ENCODE results near the gene GSG1L2. TPM values are rescaled to one million over a fixed set of nuclear protein-coding genes. Genes with fewer than 3 reads are reported as not detected.

The GSG1L2 gene
- total RNA-seq, 1 donor from 2014 or later, result not detected

- Mint-ChIP-seq H3K4me3 (no peak overlapping the region), H3K27ac (no peak overlapping the region), H3K36me3 (no peaks in the 10 kb centered on the region), H3K9me3 (peaks cover 3% of the 10 kb centered on the region), H3K4me1 (peaks cover 6% of the 10 kb centered on the region), H3K27me3 (ENCODE audit: insufficient read depth, low read depth) (peaks cover 7% of the 10 kb centered on the region)
- Histone ChIP-seq H3K27me3 (no peaks in the 10 kb centered on the region), H2AFZ (replicated peaks) (no peak overlapping the region), H3K27ac (no peak overlapping the region), H3K4me2 (no peak overlapping the region), H3K9ac (no peak overlapping the region), H3K79me2 (ENCODE audit: low read depth) (no peaks in the 10 kb centered on the region), H4K20me1 (ENCODE audit: low read depth) (no peaks in the 10 kb centered on the region), H3F3A (ENCODE audit: low read depth) (no peaks in the 10 kb centered on the region), H3K4me3 (no peak overlapping the region), H3K4me1 (no peaks in the 10 kb centered on the region), H3K36me3 (no peaks in the 10 kb centered on the region), H3K9me3 (ENCODE audit: low read depth) (no peaks in the 10 kb centered on the region)
- DNase-seq (ENCODE audit: low spot score), result no peak
- TF ChIP-seq, protein P1, sequence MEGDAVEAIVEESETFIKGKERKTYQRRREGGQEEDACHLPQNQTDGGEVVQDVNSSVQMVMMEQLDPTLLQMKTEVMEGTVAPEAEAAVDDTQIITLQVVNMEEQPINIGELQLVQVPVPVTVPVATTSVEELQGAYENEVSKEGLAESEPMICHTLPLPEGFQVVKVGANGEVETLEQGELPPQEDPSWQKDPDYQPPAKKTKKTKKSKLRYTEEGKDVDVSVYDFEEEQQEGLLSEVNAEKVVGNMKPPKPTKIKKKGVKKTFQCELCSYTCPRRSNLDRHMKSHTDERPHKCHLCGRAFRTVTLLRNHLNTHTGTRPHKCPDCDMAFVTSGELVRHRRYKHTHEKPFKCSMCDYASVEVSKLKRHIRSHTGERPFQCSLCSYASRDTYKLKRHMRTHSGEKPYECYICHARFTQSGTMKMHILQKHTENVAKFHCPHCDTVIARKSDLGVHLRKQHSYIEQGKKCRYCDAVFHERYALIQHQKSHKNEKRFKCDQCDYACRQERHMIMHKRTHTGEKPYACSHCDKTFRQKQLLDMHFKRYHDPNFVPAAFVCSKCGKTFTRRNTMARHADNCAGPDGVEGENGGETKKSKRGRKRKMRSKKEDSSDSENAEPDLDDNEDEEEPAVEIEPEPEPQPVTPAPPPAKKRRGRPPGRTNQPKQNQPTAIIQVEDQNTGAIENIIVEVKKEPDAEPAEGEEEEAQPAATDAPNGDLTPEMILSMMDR (IDR thresholded peaks at IDR 0.05), result no peak
- TF ChIP-seq EZH2 (IDR thresholded peaks at IDR 0.05) (no peak), EZH2phosphoT487 (IDR thresholded peaks at IDR 0.05) (no peak)
Observed at GRCh38 chr17:9813166-9813565, 8.7 kb downstream of the GSG1L2 start.

- Mint-ChIP-seq H3K36me3 (no peaks in the 10 kb centered on the region), H3K4me3 (no peak overlapping the region), H3K27me3 (ENCODE audit: insufficient read depth, low read depth) (peaks cover 6% of the 10 kb centered on the region), H3K9me3 (peaks cover 3% of the 10 kb centered on the region), H3K4me1 (peaks cover 9% of the 10 kb centered on the region), H3K27ac (no peak overlapping the region)
- Histone ChIP-seq H3K9ac (no peak overlapping the region), H3K27ac (no peak overlapping the region), H3K27me3 (no peaks in the 10 kb centered on the region), H3F3A (ENCODE audit: low read depth) (no peaks in the 10 kb centered on the region), H3K9me3 (ENCODE audit: low read depth) (no peaks in the 10 kb centered on the region), H2AFZ (replicated peaks) (no peak overlapping the region), H4K20me1 (ENCODE audit: low read depth) (no peaks in the 10 kb centered on the region), H3K4me3 (no peak overlapping the region), H3K4me1 (no peaks in the 10 kb centered on the region), H3K36me3 (no peaks in the 10 kb centered on the region), H3K79me2 (ENCODE audit: low read depth) (no peaks in the 10 kb centered on the region), H3K4me2 (no peak overlapping the region)
- TF ChIP-seq EZH2 (IDR thresholded peaks at IDR 0.05), result no peak
- DNase-seq (ENCODE audit: low spot score), result no peak
Observed at GRCh38 chr17:9811537-9811936, 10.3 kb downstream of the GSG1L2 start.

GRCh38 chr17:9811086-9811485 lies 10.8 kb downstream of the GSG1L2 start:
- H3K27ac Mint-ChIP-seq, result no peak overlapping the region
- Histone ChIP-seq H3K27me3 (no peaks in the 10 kb centered on the region), H3K36me3 (no peaks in the 10 kb centered on the region), H4K20me1 (ENCODE audit: low read depth) (no peaks in the 10 kb centered on the region), H3K4me2 (no peak overlapping the region), H3K79me2 (ENCODE audit: low read depth) (no peaks in the 10 kb centered on the region), H3K9ac (no peak overlapping the region), H3K4me3 (no peak overlapping the region), H3F3A (ENCODE audit: low read depth) (no peaks in the 10 kb centered on the region), H3K4me1 (no peaks in the 10 kb centered on the region), H3K9me3 (ENCODE audit: low read depth) (no peaks in the 10 kb centered on the region), H2AFZ (replicated peaks) (no peak overlapping the region), H3K27ac (no peak overlapping the region)
- H3K36me3 Mint-ChIP-seq, result no peaks in the 10 kb centered on the region
- peaks cover 6% of the 10 kb centered on the region for H3K4me1 Mint-ChIP-seq
- DNase-seq (ENCODE audit: low spot score), result no peak
- H3K4me3 Mint-ChIP-seq, result no peak overlapping the region
- TF ChIP-seq EZH2phosphoT487 (IDR thresholded peaks at IDR 0.05), result no peak
- TF ChIP-seq, protein P1 (IDR thresholded peaks at IDR 0.05), result no peak
- TF ChIP-seq EZH2 (IDR thresholded peaks at IDR 0.05), result no peak
- H3K9me3 Mint-ChIP-seq, result peaks cover under 1% of the 10 kb centered on the region
- peaks cover 2% of the 10 kb centered on the region for H3K27me3 Mint-ChIP-seq (ENCODE audit: insufficient read depth, low read depth)

DNA sequence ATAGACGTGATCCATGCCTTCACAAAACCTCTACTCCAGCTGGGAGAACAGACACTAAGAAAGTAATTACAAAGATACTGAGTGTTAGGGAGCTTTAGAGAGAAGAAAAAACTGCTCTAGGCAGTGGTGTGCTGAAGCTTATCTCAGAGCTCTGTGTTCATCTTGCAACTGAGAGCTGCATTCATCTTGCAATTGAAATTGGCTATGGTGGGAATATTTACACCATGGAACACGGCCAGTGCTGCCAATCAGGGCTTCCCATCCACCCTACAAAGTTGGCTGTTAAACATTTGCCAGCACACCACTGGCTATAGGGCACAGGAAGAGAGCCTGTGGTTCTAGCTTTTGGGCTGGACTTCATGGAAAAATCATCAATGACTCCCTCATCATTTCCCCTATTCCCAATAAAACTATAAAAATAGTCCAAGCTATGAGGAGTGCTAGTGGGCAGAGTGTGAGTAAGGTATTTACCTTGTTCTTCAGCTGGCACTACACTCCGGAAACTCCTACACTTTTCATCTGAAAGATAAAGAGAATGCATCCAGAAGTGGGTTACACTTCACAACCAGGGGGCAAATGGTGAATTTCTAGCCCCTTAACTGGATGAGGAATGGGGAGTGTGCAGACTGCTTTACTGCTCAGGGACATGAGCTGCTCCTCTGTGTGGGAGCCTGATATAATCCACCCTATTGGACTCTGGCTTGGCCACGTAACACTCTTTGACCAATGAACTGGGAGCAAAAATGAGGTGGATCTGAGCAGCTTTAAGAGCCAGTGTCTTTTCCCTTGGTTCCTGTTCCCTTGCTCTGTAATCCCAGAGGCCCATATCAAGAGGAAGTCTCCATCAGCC lies 11.6 kb downstream of the GSG1L2 start:
- Mint-ChIP-seq H3K36me3 (no peaks in the 10 kb centered on the region), H3K9me3 (no peaks in the 10 kb centered on the region), H3K4me1 (peaks cover 9% of the 10 kb centered on the region), H3K27ac (no peak overlapping the region), H3K27me3 (ENCODE audit: insufficient read depth, low read depth) (peaks cover 2% of the 10 kb centered on the region), H3K4me3 (no peak overlapping the region)
- Histone ChIP-seq H3K27me3 (no peaks in the 10 kb centered on the region), H2AFZ (replicated peaks) (no peak overlapping the region), H3K79me2 (ENCODE audit: low read depth) (no peaks in the 10 kb centered on the region), H4K20me1 (ENCODE audit: low read depth) (no peaks in the 10 kb centered on the region), H3K4me3 (no peak overlapping the region), H3K4me1 (no peaks in the 10 kb centered on the region), H3K9me3 (ENCODE audit: low read depth) (no peaks in the 10 kb centered on the region), H3K4me2 (no peak overlapping the region), H3F3A (ENCODE audit: low read depth) (no peaks in the 10 kb centered on the region), H3K9ac (no peak overlapping the region), H3K36me3 (no peaks in the 10 kb centered on the region), H3K27ac (no peak overlapping the region)
- TF ChIP-seq, protein P1 (IDR thresholded peaks at IDR 0.05), result no peak
- no peak for TF ChIP-seq EZH2 (IDR thresholded peaks at IDR 0.05)
- TF ChIP-seq EZH2phosphoT487 (IDR thresholded peaks at IDR 0.05), result no peak
- DNase-seq (ENCODE audit: low spot score), result no peak

All from neural progenitor cell (in vitro differentiated cells).